Fibroblast of lung (primary cell): ENCODE measurements around the gene ITPR2.

Experiments
- CTCF ChIP-seq, 2 donors: IDR thresholded peaks in 1 of 2; conservative IDR thresholded peaks in 1 of 2; 1 replicate in 1 of 2; 2 replicates in 1 of 2; pipeline ENCODE4 v1.5.1; 2011 to 2012; ENCODE audit warnings: low read length in 2 of 2, control low read depth in 1 of 2, inconsistent platforms in 1 of 2, low read depth in 1 of 2, mild to moderate bottlenecking in 1 of 2
- EZH2 ChIP-seq: IDR thresholded peaks from 2 replicates; pipeline ENCODE4 v1.5.1; 2012; ENCODE audit warnings: low read length, control low read depth, mild to moderate bottlenecking; ENCODE audit errors: missing control alignments

GRCh38 chr12:26576266-26576665, 256.7 kb downstream of the ITPR2 start:
- TF ChIP-seq CTCF (conservative IDR thresholded peaks at IDR 0.05 in 1 of 2, IDR thresholded peaks at IDR 0.05 in 1 of 2; ENCODE audit: low read depth in 1 of 2, low read length in 2 of 2) (no peak), EZH2 (no peak)
